ENCODE measurements around the gene TMEFF2.

Gene TMEFF2

GRCh38 chr2:191999101-191999841 is 195.5 kb downstream of the TMEFF2 start:
- H3K27ac ChIP-seq = no peak overlapping the region
- in situ Hi-C loops (cut with HindIII; ENCODE audit: low pct_ligation_motif_present, low sequenced_read_pairs) = no loop called here
- no peak overlapping the region for H3K4me3 ChIP-seq (ENCODE audit: low read depth, low read length)
- H3K36me3 ChIP-seq (replicated peaks) = no peaks in the 10 kb centered on the region
- no peak for DNase-seq
- no peak for TF ChIP-seq CTCF (IDR thresholded peaks at IDR 0.05; ENCODE audit: low read depth, low read length, missing control alignments)
- H3K27me3 ChIP-seq (replicated peaks) = no peaks in the 10 kb centered on the region

DNA sequence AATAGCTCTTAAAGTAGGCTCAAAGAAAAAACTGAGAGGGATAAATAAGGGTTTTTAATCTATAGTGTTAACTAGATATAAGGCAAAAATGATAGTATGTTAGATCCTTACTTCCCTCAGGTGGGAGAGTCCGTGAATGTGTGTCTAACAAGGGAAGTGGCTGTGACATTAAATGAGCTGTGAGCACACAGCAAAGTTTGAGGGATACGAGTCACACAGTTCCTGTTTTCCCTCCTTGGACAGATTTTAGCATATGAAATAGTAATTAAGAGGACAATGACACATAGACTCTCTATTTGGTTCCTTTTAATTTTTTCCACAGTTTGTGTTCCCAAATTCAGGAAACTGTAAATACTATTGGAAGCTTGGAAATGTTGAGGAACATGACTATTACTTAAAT is 199.4 kb downstream of the TMEFF2 start:
- in situ Hi-C loops (cut with HindIII; ENCODE audit: low pct_ligation_motif_present, low sequenced_read_pairs) = no loop called here
- Histone ChIP-seq H3K4me3 (ENCODE audit: low read depth, low read length) (no peak overlapping the region), H3K36me3 (replicated peaks) (no peaks in the 10 kb centered on the region), H3K27me3 (replicated peaks) (no peaks in the 10 kb centered on the region), H3K27ac (no peak overlapping the region)
- no peak for DNase-seq
- no peak for TF ChIP-seq CTCF (IDR thresholded peaks at IDR 0.05; ENCODE audit: low read depth, low read length, missing control alignments)

- no peaks in the 10 kb centered on the region for H3K27me3 ChIP-seq (replicated peaks)
- no peak overlapping the region for H3K27ac ChIP-seq
- in situ Hi-C loops (cut with HindIII; ENCODE audit: low pct_ligation_motif_present, low sequenced_read_pairs) = no loop called here
- no peak for TF ChIP-seq CTCF (IDR thresholded peaks at IDR 0.05; ENCODE audit: low read depth, low read length, missing control alignments)
- DNase-seq = no peak
- H3K4me3 ChIP-seq (ENCODE audit: low read depth, low read length) = no peak overlapping the region
- no peaks in the 10 kb centered on the region for H3K36me3 ChIP-seq (replicated peaks)
Measured at GRCh38 chr2:191994749-191995148, 200.0 kb downstream of the TMEFF2 start.

- H3K4me3 ChIP-seq (ENCODE audit: low read depth, low read length) = no peak overlapping the region
- no peaks in the 10 kb centered on the region for H3K36me3 ChIP-seq (replicated peaks)
- H3K27ac ChIP-seq = no peak overlapping the region
- in situ Hi-C loops (cut with HindIII; ENCODE audit: low pct_ligation_motif_present, low sequenced_read_pairs) = no loop called here
- TF ChIP-seq CTCF (IDR thresholded peaks at IDR 0.05; ENCODE audit: low read depth, low read length, missing control alignments) = no peak
- no peak for DNase-seq
- no peaks in the 10 kb centered on the region for H3K27me3 ChIP-seq (replicated peaks)
Measured at GRCh38 chr2:191991442-191991841, 203.3 kb downstream of the TMEFF2 start.

DNA sequence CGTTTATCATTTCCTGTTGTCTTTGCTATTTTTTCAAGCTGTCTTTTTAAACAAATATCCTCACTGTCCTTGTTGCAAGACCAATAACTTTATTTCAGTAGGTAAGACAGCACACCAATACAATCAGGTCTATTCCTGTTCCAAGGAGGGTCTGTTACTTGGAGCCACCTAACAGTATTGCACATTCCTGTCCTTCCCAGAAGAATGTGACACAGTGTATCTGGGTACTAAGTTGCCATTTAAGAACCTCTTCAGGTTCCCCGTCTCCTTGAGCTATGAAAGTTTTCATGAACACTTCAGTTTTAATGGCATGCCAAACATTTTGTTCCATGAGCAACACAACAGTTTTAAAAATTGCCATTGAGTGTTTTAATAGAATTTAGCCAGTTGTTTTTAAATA is 209.0 kb downstream of the TMEFF2 start:
- H3K27ac ChIP-seq = no peak overlapping the region
- TF ChIP-seq CTCF (IDR thresholded peaks at IDR 0.05; ENCODE audit: low read depth, low read length, missing control alignments) = no peak
- no peaks in the 10 kb centered on the region for H3K27me3 ChIP-seq (replicated peaks)
- no peak for DNase-seq
- no peaks in the 10 kb centered on the region for H3K36me3 ChIP-seq (replicated peaks)
- H3K4me3 ChIP-seq (ENCODE audit: low read depth, low read length) = no peak overlapping the region
- in situ Hi-C loops (cut with HindIII; ENCODE audit: low pct_ligation_motif_present, low sequenced_read_pairs) = no loop called here

DNA sequence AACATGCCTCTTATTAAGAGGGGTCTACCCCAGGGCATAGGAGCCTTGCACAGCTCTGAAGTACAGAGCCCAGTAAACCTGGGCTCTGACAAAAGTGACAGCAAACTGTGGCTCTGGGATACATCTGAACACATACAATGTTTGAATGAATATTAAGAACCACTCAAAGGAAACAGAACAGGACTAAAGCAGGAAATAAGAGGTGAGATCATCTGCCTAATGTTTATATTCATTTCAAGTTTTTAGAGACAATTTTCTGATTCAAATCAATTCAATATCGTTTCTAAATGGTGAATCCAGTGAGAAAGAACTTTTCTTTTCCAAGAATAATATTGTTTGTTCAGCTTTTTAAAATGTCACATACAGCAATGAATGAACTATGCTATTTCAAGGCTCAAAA is 211.1 kb downstream of the TMEFF2 start:
- in situ Hi-C loops (cut with HindIII; ENCODE audit: low pct_ligation_motif_present, low sequenced_read_pairs) = no loop called here

More for the DNA sequence above, 211.1 kb downstream of the TMEFF2 start:
- DNase-seq = no peak
- H3K36me3 ChIP-seq (replicated peaks) = no peaks in the 10 kb centered on the region
- no peak overlapping the region for H3K27ac ChIP-seq
- no peak for TF ChIP-seq CTCF (IDR thresholded peaks at IDR 0.05; ENCODE audit: low read depth, low read length, missing control alignments)
- no peaks in the 10 kb centered on the region for H3K27me3 ChIP-seq (replicated peaks)
- no peak overlapping the region for H3K4me3 ChIP-seq (ENCODE audit: low read depth, low read length)

Measured in brain microvascular endothelial cell (primary cell).